ENCODE data around the gene RNGTT. TPM values are rescaled to one million over a fixed set of nuclear protein-coding genes. Genes with fewer than 3 reads are reported as not detected.

The RNGTT gene
- 35.0 TPM for total RNA-seq
- 6.8 TPM for polyA plus RNA-seq

- DNase-seq (ENCODE audit: extremely low spot score): peak; percentile 98
- peak within 1 kb of the TSS; percentile 85 for H3K4me3 ChIP-seq (ENCODE audit: low read depth, low read length)
- WGBS: under 1% methylated on average over 74 of the region's 74 CpGs
- no peaks in the 10 kb centered on the region for H3K4me1 ChIP-seq (ENCODE audit: insufficient read depth)
- peak within 1 kb of the TSS; percentile 49 for H3K27ac ChIP-seq (ENCODE audit: low read depth)
- H3K36me3 ChIP-seq (ENCODE audit: insufficient read depth): no peaks in the 10 kb centered on the region
Observed at GRCh38 chr6:88963139-88964090, at the start of gene RNGTT. Gene RNGTT (minus strand): TSS chr6:88963618. CDS start chr6:88963409, 209 bp downstream.

GRCh38 chr6:89011436-89011835 lies 48.0 kb upstream of the RNGTT start:
- Histone ChIP-seq H3K4me3 (ENCODE audit: low read depth, low read length) (no peak overlapping the region), H3K4me1 (ENCODE audit: insufficient read depth) (no peaks in the 10 kb centered on the region), H3K27ac (ENCODE audit: low read depth) (no peak overlapping the region), H3K36me3 (ENCODE audit: insufficient read depth) (no peaks in the 10 kb centered on the region)
- DNase-seq (ENCODE audit: extremely low spot score): no peak
- 98% methylated on average over 2 of the region's 2 CpGs for whole genome bisulfite sequencing

- Histone ChIP-seq H3K36me3 (ENCODE audit: insufficient read depth) (no peaks in the 10 kb centered on the region), H3K4me3 (ENCODE audit: low read depth, low read length) (no peak overlapping the region), H3K27ac (ENCODE audit: low read depth) (no peak overlapping the region), H3K4me1 (ENCODE audit: insufficient read depth) (no peaks in the 10 kb centered on the region)
- no peak for DNase-seq (ENCODE audit: extremely low spot score)
- 94% methylated on average over 2 of the region's 2 CpGs for WGBS
Observed at GRCh38 chr6:89010825-89011224, 47.4 kb upstream of the RNGTT start.

- Histone ChIP-seq H3K36me3 (ENCODE audit: insufficient read depth) (no peaks in the 10 kb centered on the region), H3K4me1 (ENCODE audit: insufficient read depth) (no peaks in the 10 kb centered on the region), H3K27ac (ENCODE audit: low read depth) (no peak overlapping the region), H3K4me3 (ENCODE audit: low read depth, low read length) (no peak overlapping the region)
- 85% methylated on average over 5 of the region's 5 CpGs for WGBS
- no peak for DNase-seq (ENCODE audit: extremely low spot score)
Observed at GRCh38 chr6:89009624-89010059, 46.2 kb upstream of the RNGTT start.

- no peak overlapping the region for H3K27ac ChIP-seq (ENCODE audit: low read depth)
- 89% methylated on average over 5 of the region's 5 CpGs for WGBS
- no peak overlapping the region for H3K4me3 ChIP-seq (ENCODE audit: low read depth, low read length)
Observed at GRCh38 chr6:89008815-89009374, 45.5 kb upstream of the RNGTT start.

GRCh38 chr6:89008001-89008814 lies 44.8 kb upstream of the RNGTT start:
- 77% methylated on average over 8 of the region's 8 CpGs for WGBS
- Histone ChIP-seq H3K36me3 (ENCODE audit: insufficient read depth) (no peaks in the 10 kb centered on the region), H3K27ac (ENCODE audit: low read depth) (no peak overlapping the region), H3K4me1 (ENCODE audit: insufficient read depth) (no peaks in the 10 kb centered on the region), H3K4me3 (ENCODE audit: low read depth, low read length) (no peak overlapping the region)
- no peak for DNase-seq (ENCODE audit: extremely low spot score)

More at GRCh38 chr6:89008815-89009374, 45.5 kb upstream of the RNGTT start:
- DNase-seq (ENCODE audit: extremely low spot score): no peak
- Histone ChIP-seq H3K36me3 (ENCODE audit: insufficient read depth) (no peaks in the 10 kb centered on the region), H3K4me1 (ENCODE audit: insufficient read depth) (no peaks in the 10 kb centered on the region)

GRCh38 chr6:89007209-89008000 lies 44.0 kb upstream of the RNGTT start:
- H3K4me1 ChIP-seq (ENCODE audit: insufficient read depth): no peaks in the 10 kb centered on the region
- H3K36me3 ChIP-seq (ENCODE audit: insufficient read depth): no peaks in the 10 kb centered on the region
- H3K4me3 ChIP-seq (ENCODE audit: low read depth, low read length): no peak overlapping the region
- H3K27ac ChIP-seq (ENCODE audit: low read depth): no peak overlapping the region
- 70% methylated on average over 15 of the region's 15 CpGs for WGBS
- no peak for DNase-seq (ENCODE audit: extremely low spot score)

- no peaks in the 10 kb centered on the region for H3K4me1 ChIP-seq (ENCODE audit: insufficient read depth)
- no peak overlapping the region for H3K4me3 ChIP-seq (ENCODE audit: low read depth, low read length)
- WGBS: 90% methylated on average over 4 of the region's 4 CpGs
- no peak overlapping the region for H3K27ac ChIP-seq (ENCODE audit: low read depth)
- DNase-seq (ENCODE audit: extremely low spot score): no peak
- H3K36me3 ChIP-seq (ENCODE audit: insufficient read depth): no peaks in the 10 kb centered on the region
Observed at GRCh38 chr6:89002523-89002922, 39.1 kb upstream of the RNGTT start.

- 86% methylated on average over 4 of the region's 4 CpGs for WGBS
Observed at GRCh38 chr6:88997327-88997726, 33.9 kb upstream of the RNGTT start.

GRCh38 chr6:88992741-88993552 lies 29.5 kb upstream of the RNGTT start:
- 98% methylated on average over 1 of the region's 1 CpG for WGBS

More at GRCh38 chr6:88997327-88997726, 33.9 kb upstream of the RNGTT start:
- no peak overlapping the region for H3K4me3 ChIP-seq (ENCODE audit: low read depth, low read length)
- no peaks in the 10 kb centered on the region for H3K36me3 ChIP-seq (ENCODE audit: insufficient read depth)
- no peak overlapping the region for H3K27ac ChIP-seq (ENCODE audit: low read depth)
- no peak for DNase-seq (ENCODE audit: extremely low spot score)
- no peaks in the 10 kb centered on the region for H3K4me1 ChIP-seq (ENCODE audit: insufficient read depth)

GRCh38 chr6:88989215-88989614 lies 25.8 kb upstream of the RNGTT start:
- DNase-seq (ENCODE audit: extremely low spot score): no peak
- WGBS: 33% methylated on average over 1 of the region's 1 CpG
- H3K4me1 ChIP-seq (ENCODE audit: insufficient read depth): no peaks in the 10 kb centered on the region
- H3K27ac ChIP-seq (ENCODE audit: low read depth): no peak overlapping the region
- H3K4me3 ChIP-seq (ENCODE audit: low read depth, low read length): no peak overlapping the region
- H3K36me3 ChIP-seq (ENCODE audit: insufficient read depth): no peaks in the 10 kb centered on the region

More at GRCh38 chr6:88992741-88993552, 29.5 kb upstream of the RNGTT start:
- H3K4me3 ChIP-seq (ENCODE audit: low read depth, low read length): no peak overlapping the region
- H3K27ac ChIP-seq (ENCODE audit: low read depth): no peak overlapping the region
- H3K36me3 ChIP-seq (ENCODE audit: insufficient read depth): no peaks in the 10 kb centered on the region
- no peak for DNase-seq (ENCODE audit: extremely low spot score)
- no peaks in the 10 kb centered on the region for H3K4me1 ChIP-seq (ENCODE audit: insufficient read depth)

GRCh38 chr6:88987922-88988321 lies 24.5 kb upstream of the RNGTT start:
- H3K27ac ChIP-seq (ENCODE audit: low read depth): no peak overlapping the region
- H3K36me3 ChIP-seq (ENCODE audit: insufficient read depth): no peaks in the 10 kb centered on the region
- DNase-seq (ENCODE audit: extremely low spot score): no peak
- WGBS: 56% methylated on average over 2 of the region's 2 CpGs
- H3K4me1 ChIP-seq (ENCODE audit: insufficient read depth): no peaks in the 10 kb centered on the region
- no peak overlapping the region for H3K4me3 ChIP-seq (ENCODE audit: low read depth, low read length)
